Activated T-cell treated with anti-CD3 and anti-CD28 coated beads for 48 hours (primary cell): Measurements from ENCODE around the gene NUP153.
A peak's percentile ranks its signal among the peaks of the same experiment; 100 is the strongest.
"Not testable (repeated sequence)": the region's sequence is repeated elsewhere in the genome, so short reads cannot be mapped to it uniquely, and the experiment has no call there.

Experiments
- DNase-seq: peaks from one replicate; pipeline ENCODE4 v3.0.0-alpha.2; 2020; ENCODE audit warnings: low read depth

NUP153 gene

GRCh38 chr6:17712576-17712975 is 5.9 kb upstream of the NUP153 start:
- no peak for DNase-seq

DNA sequence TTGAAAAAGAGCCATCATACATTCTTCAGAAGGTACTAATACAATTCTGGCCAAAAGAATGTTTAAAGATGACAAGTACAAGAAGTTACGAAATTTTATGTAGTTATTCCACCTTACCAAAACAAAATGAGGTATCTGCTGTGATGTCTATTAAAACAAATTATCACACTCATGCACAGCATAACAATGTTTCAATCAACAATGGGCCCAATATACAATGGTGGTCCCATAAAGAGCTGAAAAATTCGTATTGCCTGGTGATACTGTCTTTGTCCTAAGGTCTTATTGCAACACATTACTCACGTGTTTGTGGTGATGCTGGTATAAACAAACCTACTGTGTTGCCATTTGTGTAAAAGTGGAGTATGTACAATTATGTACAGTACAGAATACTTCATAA is 3.6 kb upstream of the NUP153 start:
- no peak for DNase-seq

GRCh38 chr6:17709476-17709875 is 2.8 kb upstream of the NUP153 start:
- no peak for DNase-seq

DNA sequence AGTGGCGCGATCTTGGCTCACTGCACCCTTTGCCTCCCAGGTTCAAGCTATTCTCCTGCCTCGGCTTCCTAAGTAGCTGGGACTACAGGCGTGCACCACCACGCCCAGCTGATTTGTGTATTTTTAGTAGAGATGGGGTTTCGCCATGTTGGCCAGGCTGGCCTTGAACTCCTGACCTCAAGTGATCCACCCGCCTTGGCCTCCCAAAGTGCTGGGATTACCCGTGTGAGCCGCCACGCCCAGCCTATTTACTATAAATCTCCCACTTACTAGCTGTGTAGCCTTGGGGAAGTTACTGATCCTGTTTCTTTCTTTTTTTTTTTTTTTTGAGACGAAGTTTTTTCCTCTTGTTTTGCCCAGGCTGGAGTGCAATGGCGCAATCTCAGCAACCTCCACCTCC is 1.3 kb upstream of the NUP153 start:
- DNase-seq, result not testable (repeated sequence)

GRCh38 chr6:17707371-17707651 is 586 bp upstream of the NUP153 start:
- no peak for DNase-seq

GRCh38 chr6:17705778-17706579 is 746 bp downstream of the NUP153 start:
- peak; percentile 83 for DNase-seq

DNA sequence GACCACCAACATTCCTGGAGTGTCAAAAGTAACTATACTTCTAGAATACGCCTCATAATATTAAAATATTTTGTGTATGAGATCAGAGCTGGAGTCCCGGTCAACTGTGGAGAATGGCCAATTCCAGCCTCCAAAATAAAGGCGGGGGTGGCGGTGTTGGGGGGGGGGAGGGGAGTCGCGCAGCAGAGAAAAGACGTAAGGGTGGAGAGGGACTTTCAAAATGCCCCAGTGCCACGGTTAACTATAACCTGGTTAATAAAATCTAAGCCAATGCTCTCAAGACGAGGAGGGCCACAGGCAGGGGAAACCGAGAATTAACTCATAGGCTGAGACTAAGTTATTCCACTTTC is 1.3 kb downstream of the NUP153 start:
- DNase-seq, result no peak

- no peak for DNase-seq
These were observed 3.5 kb downstream of the NUP153 start for GRCh38 chr6:17703256-17703694.

DNA sequence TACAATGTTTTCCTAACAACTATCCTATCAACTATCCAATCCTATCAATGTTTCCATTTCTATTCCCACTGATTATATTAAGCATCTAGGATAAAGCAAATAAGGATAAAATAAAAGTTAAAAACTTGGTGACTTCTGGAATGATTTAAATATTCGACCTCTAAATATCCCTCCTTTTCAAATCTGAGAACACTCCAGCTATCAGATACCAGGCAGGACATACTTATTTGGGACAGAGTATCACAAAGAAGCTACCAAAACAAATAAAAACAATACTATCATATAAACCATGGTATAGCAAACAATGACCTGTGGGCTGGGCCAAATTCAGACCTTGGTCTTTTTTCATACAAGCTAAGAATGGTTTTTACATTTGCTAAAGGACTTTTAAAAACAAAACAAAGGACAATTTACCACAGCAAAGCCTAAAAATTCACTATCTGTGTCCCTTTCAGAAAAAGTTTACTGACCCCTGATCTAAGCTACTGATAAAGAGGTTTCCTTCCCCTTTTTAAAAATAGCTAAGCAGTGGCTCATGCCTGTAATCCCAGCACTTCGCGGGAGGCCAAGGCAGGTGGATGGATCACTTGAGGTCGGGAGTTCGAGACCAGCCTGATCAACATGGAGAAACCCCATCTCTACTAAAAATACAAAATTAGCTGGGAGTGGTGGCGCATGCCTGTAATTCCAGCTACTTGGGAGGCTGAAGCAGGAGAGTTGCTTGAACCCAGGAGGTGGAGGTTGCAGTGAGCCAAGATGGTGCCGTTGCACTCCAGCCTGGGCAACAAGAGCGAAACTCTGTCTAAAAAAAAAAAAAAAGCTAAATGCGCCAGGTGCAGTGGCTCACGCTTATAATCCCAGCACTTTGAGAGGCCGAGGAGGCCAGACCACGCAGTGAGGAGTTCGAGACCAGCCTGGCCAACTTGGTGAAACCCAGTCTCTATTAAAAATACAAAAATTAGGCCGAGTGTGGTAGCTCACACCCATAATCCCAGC is 6.0 kb downstream of the NUP153 start:
- no peak for DNase-seq

DNA sequence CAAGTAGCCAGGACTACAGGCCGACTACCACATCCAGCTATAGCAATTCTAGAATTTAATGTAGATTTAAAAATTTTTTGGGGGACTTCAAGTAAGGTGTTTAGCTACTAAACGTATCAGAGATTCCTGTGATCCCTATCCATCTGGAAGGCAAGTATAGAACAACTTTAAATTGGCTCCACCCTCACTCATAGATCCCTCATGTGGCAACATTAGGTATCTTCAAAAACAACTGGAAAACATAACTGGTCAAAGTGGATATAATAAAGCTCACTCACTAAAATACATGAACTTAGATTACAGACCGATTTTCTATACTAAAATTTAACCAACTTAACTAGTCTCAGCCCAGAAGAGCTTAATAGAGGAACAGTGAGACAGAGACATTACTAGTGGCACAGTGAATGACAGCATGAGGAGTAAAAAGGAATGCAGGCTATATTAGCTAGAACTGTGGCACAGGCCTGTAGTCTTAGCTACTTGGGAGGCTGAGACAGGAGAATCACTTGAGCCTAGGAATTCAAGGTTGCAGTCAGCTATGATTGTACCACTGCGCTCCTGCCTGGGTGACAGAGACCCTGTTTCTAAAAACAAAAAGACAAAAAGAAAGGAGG is 14.7 kb downstream of the NUP153 start:
- DNase-seq, result no peak

- no peak for DNase-seq
These were observed 18.2 kb downstream of the NUP153 start for GRCh38 chr6:17688481-17688880.

GRCh38 chr6:17687136-17687535 is 19.6 kb downstream of the NUP153 start:
- no peak for DNase-seq

DNA sequence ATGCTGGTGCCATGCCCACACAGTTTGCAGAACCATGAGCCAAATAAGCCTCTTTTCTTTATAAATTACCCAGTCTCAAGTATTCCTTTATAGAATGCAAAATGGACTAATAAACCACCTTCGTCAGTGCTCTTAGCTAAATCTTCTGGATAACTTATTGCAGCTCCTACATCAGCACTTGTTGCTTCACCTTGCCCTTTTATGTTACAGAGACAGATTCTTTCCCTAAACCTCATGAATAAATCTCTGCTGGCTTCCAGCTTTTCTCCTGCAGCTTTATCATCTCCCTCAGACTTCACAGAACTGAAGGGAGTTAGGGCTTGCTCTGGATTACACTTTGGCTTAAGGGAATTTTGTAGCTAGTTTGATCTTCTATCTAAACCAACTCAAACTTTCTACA is 22.6 kb downstream of the NUP153 start:
- no peak for DNase-seq

GRCh38 chr6:17683428-17683827 is 23.3 kb downstream of the NUP153 start:
- no peak for DNase-seq

DNA sequence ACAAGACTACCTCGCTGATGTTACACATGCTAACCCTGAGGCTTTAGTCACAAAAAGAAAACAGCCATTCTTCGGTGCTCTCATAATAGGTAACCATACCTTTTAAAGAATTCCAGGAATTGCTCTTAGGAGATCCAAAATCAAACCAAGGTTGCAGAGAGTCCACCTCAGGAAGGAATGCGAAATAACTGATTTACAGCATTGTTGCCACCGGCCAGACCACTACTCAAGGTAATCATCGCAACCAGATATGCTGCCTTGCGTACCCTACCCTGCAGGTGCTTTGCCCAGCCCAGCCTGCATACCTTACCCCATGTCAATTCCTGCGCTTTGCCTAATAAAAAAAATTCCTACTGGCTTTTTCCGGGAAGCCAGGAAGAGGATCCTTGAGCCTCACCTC is 27.0 kb downstream of the NUP153 start:
- no peak for DNase-seq

DNA sequence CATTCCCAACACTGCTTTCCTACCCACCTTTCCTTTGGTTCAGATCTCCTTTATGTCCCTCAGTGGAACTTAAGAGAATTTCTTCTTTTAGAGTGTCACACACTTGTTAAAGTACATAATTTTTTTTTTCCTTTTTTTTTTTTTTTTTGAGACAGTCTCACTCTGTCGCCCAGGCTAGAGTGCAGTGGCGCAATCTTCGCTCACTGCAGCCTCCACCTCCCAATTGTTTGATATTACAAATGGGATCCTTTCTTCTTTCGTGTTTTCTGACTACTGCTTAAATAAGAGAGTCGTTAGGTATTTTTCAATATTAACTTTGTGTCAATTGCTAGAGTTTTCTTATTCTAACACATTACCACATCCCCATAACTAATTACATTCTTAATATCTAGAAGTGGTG is 29.1 kb downstream of the NUP153 start:
- DNase-seq, result no peak

- DNase-seq, result no peak
These were observed 33.0 kb downstream of the NUP153 start for GRCh38 chr6:17673543-17674254.

DNA sequence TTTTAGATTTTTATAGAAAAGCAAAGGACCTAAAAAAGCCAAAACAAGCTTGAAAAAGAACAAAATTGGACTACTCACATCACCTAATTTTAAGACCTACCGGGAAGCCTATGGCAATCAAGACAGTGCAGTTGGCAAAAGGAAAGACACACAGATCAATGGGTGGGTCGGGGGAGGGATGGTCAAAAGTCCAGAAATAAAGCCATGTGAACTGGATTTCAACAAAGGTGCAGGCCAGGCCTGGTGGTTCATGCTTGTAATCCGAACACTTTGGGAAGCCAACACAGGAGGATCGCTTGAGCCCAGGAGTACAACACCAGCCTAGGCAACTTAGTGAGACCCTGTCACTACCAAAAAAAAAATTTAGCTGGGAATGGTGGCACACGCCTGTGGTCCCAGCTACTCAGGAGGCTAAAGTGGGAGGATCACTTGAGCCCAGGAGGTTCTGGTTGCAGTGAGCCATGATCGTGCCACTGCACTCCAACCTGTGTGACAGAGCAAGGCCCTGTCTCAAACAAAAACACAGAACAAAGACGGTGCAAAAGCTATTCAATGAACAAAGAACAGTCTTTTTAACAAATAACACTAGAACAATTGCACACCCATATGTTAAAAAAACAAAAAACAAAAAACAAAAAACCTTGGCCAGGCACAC is 34.5 kb downstream of the NUP153 start:
- DNase-seq, result no peak

DNA sequence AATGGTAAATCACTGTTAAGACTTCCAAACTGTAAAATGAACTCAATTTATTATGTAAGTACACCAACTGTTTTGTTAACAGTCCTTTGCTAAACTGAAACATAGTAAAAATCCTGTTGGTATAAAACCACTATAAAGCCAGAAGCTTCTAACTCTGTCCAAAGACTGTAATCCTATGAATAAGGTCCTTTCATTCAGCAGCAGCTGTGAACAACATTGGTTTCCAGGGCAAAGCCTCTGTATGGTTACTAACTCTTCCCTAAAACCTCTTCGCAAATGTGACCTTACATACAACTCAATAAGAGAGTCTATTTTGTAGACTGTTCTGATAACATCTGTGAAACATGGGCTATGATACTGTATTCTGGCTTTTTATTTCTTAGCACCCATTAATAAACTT is 40.1 kb downstream of the NUP153 start:
- no peak for DNase-seq

DNA sequence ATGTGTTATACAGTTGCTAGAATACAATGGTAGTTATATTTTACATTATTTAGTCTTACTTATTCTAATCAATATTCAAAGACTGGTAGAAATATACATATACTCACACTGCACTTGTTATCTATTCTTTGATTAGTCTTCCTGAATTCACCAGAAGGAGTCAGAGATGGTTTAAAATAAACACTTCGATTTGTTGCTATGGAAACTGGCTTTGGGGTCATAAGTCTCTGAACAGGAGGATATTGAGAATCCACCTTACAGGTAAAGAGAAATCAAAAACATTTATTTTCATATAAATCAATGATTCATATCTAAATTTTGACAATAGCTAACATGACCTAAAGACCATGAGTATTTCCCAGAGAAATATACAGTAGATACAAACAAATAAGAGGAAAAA is 41.6 kb downstream of the NUP153 start:
- DNase-seq, result no peak

GRCh38 chr6:17663226-17663625 is 43.5 kb downstream of the NUP153 start:
- no peak for DNase-seq

GRCh38 chr6:17662585-17662984 is 44.1 kb downstream of the NUP153 start:
- no peak for DNase-seq
